DND-41 (cell line): ENCODE data around the gene TCF7L2.

Source experiments
- ATAC-seq: fragments of 200-7000 bp; cut with Tn5 transposase; 3 replicates; pipeline ENCODE4 v1.9.1; 2021; ENCODE audit warnings: low read depth; ENCODE audit not compliant: insufficient read depth
- DNase-seq: peaks from one replicate; pipeline ENCODE4 v3.0.0-alpha.2; 2020
- H2AFZ ChIP-seq: 2 replicates; pipeline ENCODE4 v1.6.0; 2012; ENCODE audit warnings: low read depth, low read length
- H3K27ac ChIP-seq: 2 replicates; pipeline ENCODE4 v1.5.1; 2012; ENCODE audit warnings: low read length, inconsistent platforms
- H3K27me3 ChIP-seq: fragments of 200-600 bp; sonication (generic); 2 replicates; pipeline ENCODE4 v1.6.0; 2012; ENCODE audit warnings: low read length, mild to moderate bottlenecking, inconsistent platforms; ENCODE audit not compliant: insufficient read depth, poor library complexity
- H3K36me3 ChIP-seq: 2 replicates; pipeline ENCODE4 v1.5.1; 2012; ENCODE audit warnings: low read length, inconsistent platforms; ENCODE audit not compliant: insufficient read depth
- H3K4me1 ChIP-seq: 2 replicates; pipeline ENCODE4 v1.5.1; 2012; ENCODE audit warnings: mild to moderate bottlenecking, low read length; ENCODE audit not compliant: insufficient read depth
- H3K4me2 ChIP-seq: 2 replicates; pipeline ENCODE4 v1.6.0; 2012; ENCODE audit warnings: mild to moderate bottlenecking, moderate library complexity, low read length, inconsistent platforms; ENCODE audit not compliant: insufficient read depth
- H3K4me3 ChIP-seq, 2 experiments: fragments of 200-600 bp in 1 of 2; shearing (Covaris generic) in 1 of 2; 2 replicates each; pipeline ENCODE4 v1.5.1; 2012 to 2016; ENCODE audit warnings: inconsistent platforms in 2 of 2, low read length in 2 of 2, mild to moderate bottlenecking in 2 of 2, low read depth in 1 of 2, moderate library complexity in 1 of 2
- H3K79me2 ChIP-seq: 2 replicates; pipeline ENCODE4 v1.6.0; 2012; ENCODE audit warnings: low read length, inconsistent platforms; ENCODE audit not compliant: insufficient read depth
- H3K9ac ChIP-seq: 2 replicates; pipeline ENCODE4 v1.6.0; 2012; ENCODE audit warnings: low read depth, mild to moderate bottlenecking, inconsistent platforms, low read length, moderate library complexity
- H3K9me3 ChIP-seq: 2 replicates; pipeline ENCODE4 v1.5.1; 2012; ENCODE audit warnings: low read length, moderate library complexity, mild to moderate bottlenecking, inconsistent platforms; ENCODE audit not compliant: insufficient read depth, severe bottlenecking
- H4K20me1 ChIP-seq: 2 replicates; pipeline ENCODE4 v1.6.0; 2012; ENCODE audit warnings: low read length; ENCODE audit not compliant: insufficient read depth
- CTCF ChIP-seq: IDR thresholded peaks from 2 replicates; pipeline ENCODE4 v1.5.1; 2012; ENCODE audit warnings: borderline replicate concordance, low read length, moderate library complexity, mild to moderate bottlenecking; ENCODE audit not compliant: poor library complexity, severe bottlenecking; ENCODE audit errors: extremely low read depth
- EZH2 ChIP-seq: IDR thresholded peaks from 3 replicates; pipeline ENCODE4 v1.6.1; 2012; ENCODE audit warnings: borderline replicate concordance, low read depth, mild to moderate bottlenecking, moderate library complexity, low read length, inconsistent platforms; ENCODE audit not compliant: severe bottlenecking

TCF7L2 gene

DNA sequence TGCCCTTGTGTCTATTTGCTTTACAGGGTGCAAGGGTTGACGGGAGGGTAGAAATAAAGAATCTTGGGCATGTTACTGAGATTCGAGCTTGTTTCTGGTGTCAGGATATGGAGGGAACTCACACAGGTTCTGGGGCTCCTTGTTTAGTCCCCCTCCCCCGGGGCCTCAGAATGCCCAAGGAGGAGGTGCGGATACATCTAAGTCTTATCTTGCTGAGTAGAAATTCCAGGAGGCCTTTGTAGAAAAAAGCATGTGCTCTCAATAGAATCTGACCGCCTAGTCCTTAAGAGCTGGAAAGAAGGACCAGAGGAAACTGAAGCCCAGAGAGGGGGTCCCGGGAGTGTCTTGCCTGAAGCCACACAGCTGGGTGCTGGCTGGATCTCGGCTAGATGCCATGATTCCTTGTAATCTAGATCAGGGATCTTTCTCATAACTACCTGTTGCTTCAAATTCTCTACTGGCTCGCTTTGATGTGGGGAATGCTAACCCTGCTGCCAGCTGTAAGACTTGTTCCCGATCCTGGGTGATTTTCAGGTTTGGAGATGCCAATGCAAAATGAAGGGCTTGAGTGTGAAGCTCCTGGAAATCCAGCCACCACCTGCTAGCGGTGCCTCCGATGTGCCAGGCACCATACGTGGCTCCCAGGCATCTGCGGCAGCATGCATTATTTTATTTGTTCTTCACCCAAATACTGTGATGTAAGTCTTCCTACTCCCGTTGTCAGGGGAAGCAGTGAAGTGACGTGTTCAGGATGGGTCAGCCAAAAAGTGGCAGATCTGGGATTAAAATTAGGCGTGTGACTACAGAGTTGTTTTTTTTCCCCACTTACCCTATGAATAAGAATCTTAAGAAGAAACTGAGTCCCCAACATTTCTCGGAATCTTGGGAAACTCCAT lies 226.0 kb downstream of the TCF7L2 start:
- Histone ChIP-seq H3K36me3 (no peaks in the 10 kb centered on the region), H3K27ac (no peak overlapping the region), H3K9me3 (no peaks in the 10 kb centered on the region), H3K9ac (no peak overlapping the region), H3K4me2 (no peak overlapping the region), H3K27me3 (no peaks in the 10 kb centered on the region), H2AFZ (no peak overlapping the region), H3K4me3 (no peak overlapping the region), H3K79me2 (no peaks in the 10 kb centered on the region), H4K20me1 (no peaks in the 10 kb centered on the region), H3K4me1 (no peaks in the 10 kb centered on the region)
- DNase-seq (no peak), ATAC-seq (no peak)
- TF ChIP-seq EZH2 (no peak), CTCF (no peak)

GRCh38 chr10:113176652-113177155 lies 226.7 kb downstream of the TCF7L2 start:
- Histone ChIP-seq H2AFZ (no peak overlapping the region), H3K27me3 (no peaks in the 10 kb centered on the region), H4K20me1 (no peaks in the 10 kb centered on the region), H3K9ac (no peak overlapping the region), H3K9me3 (no peaks in the 10 kb centered on the region), H3K4me2 (no peak overlapping the region), H3K27ac (no peak overlapping the region), H3K4me3 (no peak overlapping the region), H3K79me2 (no peaks in the 10 kb centered on the region), H3K36me3 (no peaks in the 10 kb centered on the region), H3K4me1 (no peaks in the 10 kb centered on the region)
- no peak for TF ChIP-seq EZH2
- no peak for TF ChIP-seq CTCF
- ATAC-seq (no peak), DNase-seq (no peak)

DNA sequence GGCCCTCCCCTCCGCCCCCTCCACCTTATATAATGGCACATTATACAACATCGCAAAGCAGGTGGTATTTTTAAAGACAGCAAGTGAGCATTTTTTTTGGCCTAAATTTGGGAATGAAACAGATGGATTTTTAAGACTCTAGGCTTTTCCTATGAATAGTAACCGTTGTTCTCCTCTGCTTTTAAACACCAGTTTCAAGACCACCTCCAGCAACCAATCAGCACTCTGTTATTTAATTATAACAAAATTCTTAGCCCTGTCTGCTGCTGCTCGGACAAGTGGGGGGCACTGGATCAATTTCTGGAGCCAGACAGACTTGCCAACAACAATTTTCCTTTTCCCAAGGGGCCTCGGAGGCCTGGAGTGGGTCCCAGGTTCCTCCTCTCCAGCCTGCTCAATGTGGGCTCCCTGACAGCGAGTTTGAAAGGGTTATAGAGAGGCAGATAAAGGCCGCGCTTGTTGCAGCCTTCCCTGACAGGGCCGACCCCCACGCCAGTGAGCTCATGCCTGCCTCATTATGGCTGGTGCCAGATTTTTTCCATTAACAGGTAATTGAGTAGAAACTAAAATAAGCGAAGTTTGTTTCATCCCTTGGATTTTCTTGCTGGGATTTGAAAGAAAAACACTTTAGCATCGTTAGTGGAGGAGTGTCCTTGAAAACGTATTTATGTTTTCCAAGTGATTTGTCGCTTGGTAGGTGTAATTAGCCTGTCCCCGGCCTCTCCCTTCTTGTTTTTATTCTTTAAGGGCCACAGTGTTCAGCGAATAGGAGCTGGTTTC lies 227.3 kb downstream of the TCF7L2 start:
- TF ChIP-seq EZH2 (no peak), CTCF (no peak)
- Histone ChIP-seq H3K36me3 (no peaks in the 10 kb centered on the region), H3K4me1 (no peaks in the 10 kb centered on the region), H3K4me2 (no peak overlapping the region), H3K9me3 (no peaks in the 10 kb centered on the region), H4K20me1 (no peaks in the 10 kb centered on the region), H3K79me2 (no peaks in the 10 kb centered on the region), H3K27me3 (no peaks in the 10 kb centered on the region), H3K27ac (no peak overlapping the region), H3K9ac (no peak overlapping the region), H2AFZ (no peak overlapping the region), H3K4me3 (no peak overlapping the region)
- DNase-seq (no peak), ATAC-seq (no peak)
